ENCODE results near the gene NDUFB1. TPM values are rescaled to one million over a fixed set of nuclear protein-coding genes. Genes with fewer than 3 reads are reported as not detected.

NDUFB1 gene
- total and polyA plus RNA-seq, 2 of the 4 experiments (the other 2 are of a cell fraction) = 32.1 to 333 TPM

GRCh38 chr14:92160619-92161018, 39.1 kb upstream of the NDUFB1 start:
- Histone ChIP-seq H3K9ac (ENCODE audit: low read depth, low read length) (no peak overlapping the region), H3K4me2 (ENCODE audit: low read depth, low read length) (peak overlapping the region; percentile 43; the same call in 1 of the 2 replicates), H4K5ac (ENCODE audit: low read depth, low read length) (no peak overlapping the region), H2BK5ac (ENCODE audit: low read depth, low read length, poor library complexity, severe bottlenecking) (peak overlapping the region; percentile 70), H2BK20ac (ENCODE audit: low read depth, low read length) (no peak overlapping the region), H2BK15ac (ENCODE audit: low read depth, low read length) (no peak overlapping the region), H4K20me1 (ENCODE audit: insufficient read depth, low read length) (peaks cover 3% of the 10 kb centered on the region; the same call in 1 of the 2 replicates), H3K9me1 (ENCODE audit: insufficient read depth, low read length) (peaks cover 2% of the 10 kb centered on the region; the same call in 1 of the 2 replicates), H3K79me1 (ENCODE audit: low read depth in 1 of 2, low read length in 2 of 2) (peaks cover 3% of the 10 kb centered on the region in 2 experiments; a peak in 2 of 4 replicates), H4K91ac (ENCODE audit: insufficient read depth, low read depth, low read length) (no peak overlapping the region), H2AK5ac (ENCODE audit: low read depth, low read length) (no peak overlapping the region), H3K4ac (ENCODE audit: low read depth, low read length) (no peak overlapping the region), H3K9me3 (ENCODE audit: control insufficient read depth, insufficient read depth, low read length) (no peaks in the 10 kb centered on the region), H3K27me3 (ENCODE audit: control insufficient read depth, insufficient read depth, low read length) (no peaks in the 10 kb centered on the region), H2AFZ (replicated peaks; ENCODE audit: low read length, poor library complexity) (no peak overlapping the region), H2AK9ac (replicated peaks; ENCODE audit: low read depth, low read length, poor library complexity) (no peak overlapping the region), H3K56ac (ENCODE audit: extremely low read depth, insufficient read depth, low read length) (no peak overlapping the region), H3K4me3 (ENCODE audit: insufficient read depth, low read depth, low read length) (no peak overlapping the region), H3K27ac (ENCODE audit: insufficient read depth, low read length) (peak overlapping the region; percentile 22; the same call in 1 of the 2 replicates), H3K14ac (replicated peaks; ENCODE audit: low read depth, low read length) (peak overlapping the region; percentile 62; the same call in 1 of the 2 replicates), H3K23ac (ENCODE audit: low read depth, low read length) (no peak overlapping the region), H3K18ac (ENCODE audit: low read depth, low read length) (peak overlapping the region; percentile 34; the same call in 1 of the 2 replicates), H3K4me1 (ENCODE audit: control insufficient read depth, insufficient read depth, low read length) (peaks cover 2% of the 10 kb centered on the region; the same call in 1 of the 2 replicates), H3K36me3 (ENCODE audit: control insufficient read depth, insufficient read depth, low read length) (peaks cover 28% of the 10 kb centered on the region), H4K8ac (ENCODE audit: low read depth in 2 of 2, low read length in 2 of 2) (no peak overlapping the region), H2BK120ac (ENCODE audit: low read depth, low read length) (no peak overlapping the region)
- peak; percentile 91 for DNase-seq
- in situ Hi-C loops (cut with MboI; ENCODE audit: low sequenced_read_pairs) (no loop called here), intact Hi-C loops (cut with micrococcal nuclease) (no loop called here), dilution Hi-C loops (cut with HindIII; ENCODE audit: low sequenced_read_pairs, unreplicated experiment) (no loop called here)
- POLR2A ChIA-PET (ENCODE audit: unreplicated experiment) = no interaction called here
- CTCF ChIA-PET = no interaction called here
- TF ChIP-seq FOS (IDR thresholded peaks at IDR 0.05; ENCODE audit: low read depth, low read length) (peak; percentile 61; the same call in 1 of the 2 replicates), SMC3 (IDR thresholded peaks at IDR 0.05; ENCODE audit: low read depth, low read length) (no peak), CEBPB (IDR thresholded peaks at IDR 0.05; ENCODE audit: low read depth, low read length) (peak; percentile 95), MAFK (IDR thresholded peaks at IDR 0.05; ENCODE audit: low read depth, low read length) (no peak)
- BruUV-seq (replicated peaks) = no TSS peak
- peak; percentile 96 for ATAC-seq (ENCODE audit: low read depth)
- WGBS, 2 experiments (ENCODE audit: extremely low coverage in 2 of 2, insufficient read length in 1 of 2) = no CpG with 5 or more reads among the region's 4 CpGs

Data from IMR-90 (cell line).